Esophagus squamous epithelium (tissue), 5 donors: Measurements from ENCODE around the gene CTNNA1. TPM values are rescaled to one million over a fixed set of nuclear protein-coding genes. Genes with fewer than 3 reads are reported as not detected.
"Not testable (repeated sequence)": the region's sequence is repeated elsewhere in the genome, so short reads cannot be mapped to it uniquely, and the experiment has no call there.

Source experiments
- DNase-seq: peaks from one replicate; lab custom pipeline; 2025; lab: John Stamatoyannopoulos, UW
- H3K27ac ChIP-seq, 4 donors: fragments of 200-600 bp; sonication (generic); one replicate each; pipeline ENCODE4 v1.5.1; 2016 to 2019; ENCODE audit warnings: mild to moderate bottlenecking in 1 of 4
- H3K27me3 ChIP-seq, 4 donors: fragments of 200-600 bp; sonication (generic); 1 replicate in 3 of 4; 2 replicates in 1 of 4; pipeline versions ENCODE4 v1.5.1 to v1.6.0; 2017 to 2021; ENCODE audit warnings: antibody characterized with exemption in 1 of 4
- H3K36me3 ChIP-seq, 3 donors: fragments of 200-600 bp; sonication (generic); one replicate each; pipeline ENCODE4 v1.5.1; 2016 to 2019
- H3K4me1 ChIP-seq, 3 donors: fragments of 200-600 bp; sonication (generic); one replicate each; pipeline ENCODE4 v1.5.1; 2017 to 2019
- H3K4me3 ChIP-seq, 4 donors: fragments of 200-600 bp; sonication (generic); 1 replicate in 3 of 4; 2 replicates in 1 of 4; pipeline ENCODE4 v1.5.1; 2016 to 2019; ENCODE audit warnings: mild to moderate bottlenecking in 2 of 4, moderate library complexity in 1 of 4
- H3K9me3 ChIP-seq, 3 donors: fragments of 200-600 bp; sonication (generic); one replicate each; pipeline ENCODE4 v1.5.1; 2016 to 2019
- CTCF ChIP-seq, 6 experiments: fragments of 450-650 bp in 4 of 6; fragments of 200-600 bp in 2 of 6; sonication (generic) in 2 of 6; IDR thresholded peaks; one replicate each; pipeline ENCODE4 v1.5.1; 2016 to 2019; ENCODE audit warnings: antibody characterized with exemption in 6 of 6, mild to moderate bottlenecking in 4 of 6, moderate library complexity in 4 of 6
- POLR2A ChIP-seq, 4 donors: fragments of 450-650 bp; IDR thresholded peaks; one replicate each; pipeline ENCODE4 v1.6.1; 2017; ENCODE audit warnings: antibody characterized with exemption in 4 of 4, mild to moderate bottlenecking in 4 of 4, moderate library complexity in 3 of 4
- WGBS, 2 donors: methylation state at CpG; one replicate each; pipeline ENCODE4 v1.1.5; 2018; 5-methylcytosine and 5-hydroxymethylcytosine counted together
- intact Hi-C: fragments of 100-400 bp; cut with DNase I; formaldehyde crosslinking; loops from one replicate; pipeline ENCODE4 v1.15.0; 2022
- total RNA-seq, 4 donors: library from RNA; depleted of rRNA; stranded (reverse); fragments of >200 nt; gene quantifications; one replicate each; pipeline ENCODE4 v1.1.0, GENCODE V29; 2016
- donor health status: DM: yes; HTN: yes; CAD: no.

CTNNA1 gene
- total RNA-seq, 4 donors from 2014 or later: 293 to 393 (median 348) TPM

GRCh38 chr5:138739938-138740337 lies 13.3 kb upstream of the CTNNA1 start:
- Histone ChIP-seq H3K36me3 (no peaks in the 10 kb centered on the region), H3K4me3 (no peak overlapping the region), H3K27me3 (no peaks in the 10 kb centered on the region), H3K27ac (peak overlapping the region in 1 of 4 donors; percentile 77), H3K4me1 (peaks cover 0 to 37% (median 5%) of the 10 kb centered on the region in 3 donors), H3K9me3 (no peaks in the 10 kb centered on the region)
- TF ChIP-seq CTCF (IDR thresholded peaks at IDR 0.05) (no peak), POLR2A (IDR thresholded peaks at IDR 0.05) (no peak)
- intact Hi-C loops: no loop called here
- no peak for DNase-seq
- 82 to 96% methylated on average over 1 of the region's 1 CpG for WGBS, 2 donors

- TF ChIP-seq POLR2A (IDR thresholded peaks at IDR 0.05) (no peak), CTCF (IDR thresholded peaks at IDR 0.05) (no peak)
- H3K27me3 ChIP-seq: no peaks in the 10 kb centered on the region
- WGBS, 2 donors: 72 to 89% methylated on average over 4 of the region's 4 CpGs
- H3K4me3 ChIP-seq: no peak overlapping the region
- peaks cover 0 to 24% (median 5%) of the 10 kb centered on the region in 3 donors for H3K4me1 ChIP-seq
- no peaks in the 10 kb centered on the region for H3K36me3 ChIP-seq
- DNase-seq: no peak
- intact Hi-C loops: no loop called here
- H3K27ac ChIP-seq: no peak overlapping the region
- H3K9me3 ChIP-seq: no peaks in the 10 kb centered on the region
Measured at GRCh38 chr5:138743484-138743883, 9.7 kb upstream of the CTNNA1 start.

- no peak overlapping the region for H3K27ac ChIP-seq
- H3K27me3 ChIP-seq: no peaks in the 10 kb centered on the region
- H3K9me3 ChIP-seq: no peaks in the 10 kb centered on the region
- 77 to 88% methylated on average over 6 of the region's 6 CpGs for WGBS, 2 donors
- no peak overlapping the region for H3K4me3 ChIP-seq
- H3K4me1 ChIP-seq: peaks cover 0 to 18% (median 5%) of the 10 kb centered on the region in 3 donors
- TF ChIP-seq CTCF (IDR thresholded peaks at IDR 0.05) (no peak), POLR2A (IDR thresholded peaks at IDR 0.05) (no peak)
- intact Hi-C loops: no loop called here
- H3K36me3 ChIP-seq: no peaks in the 10 kb centered on the region
- no peak for DNase-seq
Measured at GRCh38 chr5:138745268-138745667, 8.0 kb upstream of the CTNNA1 start.

GRCh38 chr5:138748630-138749081 lies 4.6 kb upstream of the CTNNA1 start:
- Histone ChIP-seq H3K4me1 (peaks cover 5 to 12% (median 5%) of the 10 kb centered on the region in 3 donors), H3K36me3 (no peaks in the 10 kb centered on the region), H3K27me3 (no peaks in the 10 kb centered on the region), H3K27ac (no peak overlapping the region), H3K9me3 (no peaks in the 10 kb centered on the region), H3K4me3 (no peak overlapping the region)
- WGBS, 2 donors: 74 to 77% methylated on average over 6 of the region's 6 CpGs
- DNase-seq: no peak
- intact Hi-C loops: no loop called here
- TF ChIP-seq POLR2A (IDR thresholded peaks at IDR 0.05): no peak
- no peak for TF ChIP-seq CTCF (IDR thresholded peaks at IDR 0.05)

GRCh38 chr5:138751344-138751743 lies 1.9 kb upstream of the CTNNA1 start:
- intact Hi-C loops, H3K9me3 ChIP-seq, H3K27ac ChIP-seq, H3K27me3 ChIP-seq, H3K36me3 ChIP-seq, H3K4me3 ChIP-seq, DNase-seq: not testable (repeated sequence)
- 89 to 100% methylated on average over 2 of the region's 2 CpGs for WGBS, 2 donors
- H3K4me1 ChIP-seq: peaks cover 15 to 34% (median 22%) of the 10 kb centered on the region in 3 donors
